ENCODE measurements around the gene ENTPD6.

ENTPD6 gene

GRCh38 chr20:25220021-25220730, 24.7 kb downstream of the ENTPD6 start:
- H3K4me3 ChIP-seq (ENCODE audit: low read depth, low read length): no peak overlapping the region
- no peak for DNase-seq
- peaks cover 53% of the 10 kb centered on the region for H3K36me3 ChIP-seq
- H3K9me3 ChIP-seq (ENCODE audit: severe bottlenecking): no peaks in the 10 kb centered on the region
- H3K27me3 ChIP-seq (ENCODE audit: insufficient read depth, low read depth, severe bottlenecking): no peaks in the 10 kb centered on the region
- no peak overlapping the region for H3K27ac ChIP-seq
- TF ChIP-seq, protein P1, sequence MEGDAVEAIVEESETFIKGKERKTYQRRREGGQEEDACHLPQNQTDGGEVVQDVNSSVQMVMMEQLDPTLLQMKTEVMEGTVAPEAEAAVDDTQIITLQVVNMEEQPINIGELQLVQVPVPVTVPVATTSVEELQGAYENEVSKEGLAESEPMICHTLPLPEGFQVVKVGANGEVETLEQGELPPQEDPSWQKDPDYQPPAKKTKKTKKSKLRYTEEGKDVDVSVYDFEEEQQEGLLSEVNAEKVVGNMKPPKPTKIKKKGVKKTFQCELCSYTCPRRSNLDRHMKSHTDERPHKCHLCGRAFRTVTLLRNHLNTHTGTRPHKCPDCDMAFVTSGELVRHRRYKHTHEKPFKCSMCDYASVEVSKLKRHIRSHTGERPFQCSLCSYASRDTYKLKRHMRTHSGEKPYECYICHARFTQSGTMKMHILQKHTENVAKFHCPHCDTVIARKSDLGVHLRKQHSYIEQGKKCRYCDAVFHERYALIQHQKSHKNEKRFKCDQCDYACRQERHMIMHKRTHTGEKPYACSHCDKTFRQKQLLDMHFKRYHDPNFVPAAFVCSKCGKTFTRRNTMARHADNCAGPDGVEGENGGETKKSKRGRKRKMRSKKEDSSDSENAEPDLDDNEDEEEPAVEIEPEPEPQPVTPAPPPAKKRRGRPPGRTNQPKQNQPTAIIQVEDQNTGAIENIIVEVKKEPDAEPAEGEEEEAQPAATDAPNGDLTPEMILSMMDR (IDR thresholded peaks at IDR 0.05; ENCODE audit: low read depth, low read length): peak; percentile 57

GRCh38 chr20:25220810-25221591, 25.5 kb downstream of the ENTPD6 start:
- Histone ChIP-seq H3K27ac (no peak overlapping the region), H3K36me3 (peaks cover 49% of the 10 kb centered on the region), H3K4me3 (ENCODE audit: low read depth, low read length) (no peak overlapping the region), H3K9me3 (ENCODE audit: severe bottlenecking) (no peaks in the 10 kb centered on the region), H3K27me3 (ENCODE audit: insufficient read depth, low read depth, severe bottlenecking) (no peaks in the 10 kb centered on the region)
- TF ChIP-seq, protein P1 (IDR thresholded peaks at IDR 0.05; ENCODE audit: low read depth, low read length): no peak
- DNase-seq: no peak

GRCh38 chr20:25221592-25222460, 26.3 kb downstream of the ENTPD6 start:
- Histone ChIP-seq H3K27me3 (ENCODE audit: insufficient read depth, low read depth, severe bottlenecking) (no peaks in the 10 kb centered on the region), H3K36me3 (peaks cover 43% of the 10 kb centered on the region), H3K4me3 (ENCODE audit: low read depth, low read length) (no peak overlapping the region), H3K9me3 (ENCODE audit: severe bottlenecking) (no peaks in the 10 kb centered on the region), H3K27ac (no peak overlapping the region)
- TF ChIP-seq, protein P1 (IDR thresholded peaks at IDR 0.05; ENCODE audit: low read depth, low read length): no peak
- DNase-seq: no peak

- no peak for DNase-seq
- Histone ChIP-seq H3K4me3 (ENCODE audit: low read depth, low read length) (no peak overlapping the region), H3K36me3 (peaks cover 37% of the 10 kb centered on the region), H3K27ac (peak overlapping the region; percentile 34), H3K9me3 (ENCODE audit: severe bottlenecking) (no peaks in the 10 kb centered on the region), H3K27me3 (ENCODE audit: insufficient read depth, low read depth, severe bottlenecking) (no peaks in the 10 kb centered on the region)
- TF ChIP-seq, protein P1 (IDR thresholded peaks at IDR 0.05; ENCODE audit: low read depth, low read length): no peak
Observed at GRCh38 chr20:25222461-25223178, 27.1 kb downstream of the ENTPD6 start.

GRCh38 chr20:25223179-25223661, 27.7 kb downstream of the ENTPD6 start:
- DNase-seq: peak; percentile 72
- peaks cover 34% of the 10 kb centered on the region for H3K36me3 ChIP-seq
- TF ChIP-seq, protein P1 (IDR thresholded peaks at IDR 0.05; ENCODE audit: low read depth, low read length): peak; percentile 30; the same call in 1 of the 2 replicates
- peak overlapping the region; percentile 6 for H3K27ac ChIP-seq
- H3K9me3 ChIP-seq (ENCODE audit: severe bottlenecking): no peaks in the 10 kb centered on the region
- H3K27me3 ChIP-seq (ENCODE audit: insufficient read depth, low read depth, severe bottlenecking): no peaks in the 10 kb centered on the region
- no peak overlapping the region for H3K4me3 ChIP-seq (ENCODE audit: low read depth, low read length)

Data from WERI-Rb-1 (cell line).